GM19023 (cell line): ENCODE results near the gene NCK1.
A peak's percentile ranks its signal among the peaks of the same experiment; 100 is the strongest.
"Not testable (repeated sequence)": the region's sequence is repeated elsewhere in the genome, so short reads cannot be mapped to it uniquely, and the experiment has no call there.

ENCODE experiments used
- ATAC-seq: cut with Tn5 transposase; IDR thresholded peaks from one replicate; pipeline ENCODE4 v1.9.1; 2021; ENCODE audit warnings: mild to moderate bottlenecking, moderate library complexity; ENCODE audit not compliant: unreplicated experiment

NCK1 gene

DNA sequence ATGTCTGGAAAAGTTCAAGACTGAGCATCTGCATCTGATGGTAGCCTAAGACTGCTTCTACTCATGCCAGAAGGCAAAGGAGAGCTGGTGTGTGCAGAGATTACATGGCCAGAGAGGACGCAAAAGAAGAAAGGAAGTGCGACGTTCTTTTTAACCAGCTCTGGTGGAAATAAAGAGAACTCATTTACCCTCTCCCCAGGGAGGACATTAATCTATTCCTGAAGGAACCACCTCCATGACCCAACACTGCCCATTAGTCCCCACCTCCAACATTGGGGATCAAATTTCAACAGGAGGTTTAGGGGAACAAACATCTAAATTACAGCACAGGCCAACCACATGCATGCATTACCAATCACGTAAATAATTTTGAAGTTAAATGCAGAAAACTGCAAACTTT, 1.5 kb upstream of the NCK1 start:
- ATAC-seq, result no peak

DNA sequence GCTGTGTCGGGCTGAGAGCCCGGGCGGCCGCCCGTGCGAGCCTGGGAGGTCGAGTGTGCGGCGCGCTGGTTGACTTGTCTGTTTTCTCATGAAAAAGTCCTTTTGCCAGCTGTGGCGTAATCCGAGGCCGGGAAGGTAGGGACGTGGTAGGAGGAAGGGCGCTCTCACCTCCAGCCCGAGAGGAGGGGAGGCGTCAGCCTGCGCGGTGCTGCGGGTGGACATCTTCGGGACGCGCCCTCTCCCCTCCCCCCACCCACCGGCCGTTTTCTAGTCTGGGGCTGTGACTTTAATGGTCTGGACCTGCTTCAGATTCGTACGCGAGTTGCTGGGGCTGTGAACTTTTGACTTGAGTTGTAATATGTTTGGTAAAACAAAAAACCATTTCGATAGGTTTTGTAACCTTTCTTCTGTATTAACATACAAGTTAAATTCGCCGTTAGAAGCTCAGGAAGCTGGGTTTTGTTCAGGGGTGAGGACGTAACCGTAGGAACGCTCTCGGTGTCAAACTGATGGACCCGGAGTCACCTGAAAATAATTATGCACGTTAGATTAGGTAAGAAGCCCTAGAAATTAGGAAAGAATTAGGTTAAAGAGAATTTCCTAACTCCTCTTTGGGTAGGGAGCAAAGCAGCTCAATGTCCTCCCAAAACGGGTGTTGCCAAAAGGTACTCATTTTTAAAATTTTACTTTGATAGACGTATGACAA, 762 bp downstream of the NCK1 start:
- peak; percentile 23 for ATAC-seq

DNA sequence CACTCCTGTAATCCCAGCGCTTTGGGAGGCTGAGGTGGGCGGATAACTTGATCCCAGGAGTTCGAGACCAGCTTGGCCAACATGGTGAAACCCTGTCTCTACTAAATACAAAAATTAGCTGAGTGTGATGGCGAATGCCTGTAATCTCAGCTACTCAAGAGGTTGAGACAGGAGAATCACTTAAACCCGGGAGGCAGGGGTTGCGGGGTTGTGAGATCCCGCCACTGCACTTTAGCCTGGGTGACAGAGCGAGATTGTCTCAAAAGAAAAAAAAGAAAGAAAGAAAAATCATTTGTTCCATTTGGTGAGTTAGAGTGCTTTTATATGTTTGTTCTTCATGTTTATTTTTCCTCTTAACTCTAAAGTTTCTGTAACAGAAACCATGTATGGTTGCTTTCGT, 7.3 kb downstream of the NCK1 start:
- no peak for ATAC-seq

DNA sequence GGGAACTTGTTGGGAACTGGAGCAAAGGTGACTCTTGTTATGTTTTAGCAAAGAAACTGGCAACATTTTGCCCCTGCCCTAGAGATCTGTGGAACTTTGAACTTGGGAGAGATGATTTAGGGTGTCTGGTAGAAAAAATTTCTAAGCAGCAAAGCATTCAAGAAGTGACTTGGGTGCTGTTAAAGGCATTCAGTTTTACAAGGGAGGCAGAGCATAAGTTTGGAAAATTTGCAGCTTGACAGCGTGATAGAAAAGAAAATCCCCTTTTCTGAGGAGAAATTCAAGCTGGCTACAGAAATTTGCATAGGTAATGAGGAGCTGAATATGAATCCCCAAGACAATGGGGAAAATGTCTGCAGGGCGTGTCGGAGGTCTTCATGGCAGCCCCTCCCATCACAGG, 10.2 kb downstream of the NCK1 start:
- not testable (repeated sequence) for ATAC-seq

DNA sequence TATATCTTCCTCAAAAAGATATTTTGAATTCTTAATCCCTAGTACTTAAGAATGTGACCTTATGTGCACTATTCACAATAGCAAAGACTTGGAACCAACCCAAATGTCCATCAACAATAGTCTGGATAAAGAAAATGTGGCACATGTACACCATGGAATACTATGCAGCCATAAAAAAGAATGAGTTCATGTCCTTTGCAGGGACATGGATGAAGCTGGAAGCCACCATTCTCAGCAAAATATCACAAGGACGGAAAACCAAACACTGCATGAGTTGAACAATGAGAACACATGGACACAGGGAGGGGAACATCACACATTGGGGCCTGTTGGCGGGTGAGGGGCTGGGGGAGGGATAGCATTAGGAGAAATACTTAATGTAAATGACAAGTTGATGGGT, 17.5 kb downstream of the NCK1 start:
- not testable (repeated sequence) for ATAC-seq

DNA sequence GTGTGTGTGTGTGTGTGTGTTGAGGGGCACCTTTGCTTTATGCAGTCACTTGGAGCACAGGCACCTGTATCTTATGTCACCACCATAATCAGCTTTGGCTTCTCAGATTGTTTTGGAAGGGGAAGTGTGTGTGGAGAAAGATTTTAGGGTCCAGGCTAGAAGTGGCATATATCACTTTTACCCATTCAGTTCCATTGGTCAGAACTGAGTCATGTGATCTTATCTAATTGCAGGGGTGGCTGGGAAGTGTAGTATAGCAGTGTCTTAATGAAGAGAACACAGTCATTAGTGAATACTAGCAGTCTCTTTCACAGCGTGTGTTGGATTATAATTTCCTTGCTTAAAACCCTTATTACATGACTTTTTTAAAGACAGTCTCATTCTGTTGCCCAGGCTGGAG, 20.6 kb downstream of the NCK1 start:
- no peak for ATAC-seq

DNA sequence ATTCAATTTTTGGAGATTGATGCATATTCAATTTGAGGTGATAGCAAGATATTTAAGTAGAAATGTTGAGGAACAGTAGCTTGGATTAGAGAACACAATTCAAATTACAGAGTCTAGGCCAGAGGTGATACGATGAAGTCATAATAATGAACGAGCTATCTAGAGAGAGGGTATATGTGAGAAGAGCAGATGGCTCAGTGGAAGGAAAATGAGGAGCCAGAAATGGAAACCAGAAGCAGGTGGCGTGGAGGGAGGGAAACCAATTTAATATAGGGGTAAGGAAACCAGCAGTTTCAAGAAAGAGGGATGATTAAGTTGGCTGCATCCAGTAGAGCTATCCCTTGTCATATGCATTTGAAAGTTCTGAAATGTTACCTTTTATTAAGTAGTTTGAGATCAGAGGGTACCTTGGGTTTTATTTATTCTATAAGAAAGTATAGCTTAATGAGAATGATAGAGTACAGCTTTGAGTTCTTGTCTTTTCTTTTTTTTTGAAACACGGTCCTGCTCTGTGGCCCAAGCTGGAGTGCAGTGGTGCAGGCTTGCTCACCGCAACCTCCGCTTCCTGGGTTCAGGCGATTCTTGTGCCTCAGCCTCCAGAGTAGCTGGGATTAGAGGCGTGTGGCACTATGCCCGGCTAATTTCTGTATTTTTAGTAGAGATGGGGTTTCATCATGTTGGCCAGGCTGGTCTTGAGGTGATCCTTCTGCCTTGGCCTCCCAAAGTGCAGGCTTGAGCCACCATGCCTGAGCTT, 22.1 kb downstream of the NCK1 start:
- no peak for ATAC-seq

DNA sequence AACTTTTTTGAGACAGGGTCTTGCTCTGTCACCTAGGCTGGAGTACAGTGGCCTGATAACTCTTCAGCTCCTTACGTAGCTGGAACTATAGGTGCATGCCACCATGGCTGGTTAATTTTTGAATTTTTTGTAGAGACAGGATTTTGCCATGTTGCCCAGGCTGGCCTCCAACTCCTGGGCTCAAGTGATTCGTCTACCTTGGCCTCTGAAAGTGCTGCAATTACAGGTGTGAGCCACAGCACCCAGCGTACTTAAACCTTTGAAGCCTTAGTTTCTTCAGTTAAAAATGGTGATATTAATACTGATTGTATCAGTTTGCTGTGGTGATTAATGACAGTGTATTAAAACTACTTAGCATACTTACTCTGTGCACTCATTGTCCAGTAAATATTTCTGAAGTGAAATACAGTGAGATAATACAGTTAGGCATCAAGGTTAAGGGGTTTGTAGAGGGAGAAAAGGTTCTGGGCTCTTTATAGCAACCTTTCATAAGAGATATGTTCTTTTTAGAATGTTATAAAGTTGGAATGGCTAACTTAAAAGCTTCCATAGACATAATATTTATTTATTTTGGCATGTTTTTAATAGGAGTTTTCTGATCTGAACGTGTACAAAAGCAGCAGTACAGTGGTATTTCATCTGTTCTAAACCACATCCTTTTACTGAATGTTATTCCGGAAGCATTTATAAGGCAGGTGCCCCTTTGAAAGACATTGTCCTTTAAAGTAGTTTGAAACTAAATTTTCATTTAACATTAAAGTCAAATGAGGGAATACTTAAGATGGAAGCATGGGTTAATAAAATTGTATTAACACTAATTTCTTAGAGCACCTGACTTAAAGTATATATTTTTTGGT, 23.6 kb downstream of the NCK1 start:
- no peak for ATAC-seq

DNA sequence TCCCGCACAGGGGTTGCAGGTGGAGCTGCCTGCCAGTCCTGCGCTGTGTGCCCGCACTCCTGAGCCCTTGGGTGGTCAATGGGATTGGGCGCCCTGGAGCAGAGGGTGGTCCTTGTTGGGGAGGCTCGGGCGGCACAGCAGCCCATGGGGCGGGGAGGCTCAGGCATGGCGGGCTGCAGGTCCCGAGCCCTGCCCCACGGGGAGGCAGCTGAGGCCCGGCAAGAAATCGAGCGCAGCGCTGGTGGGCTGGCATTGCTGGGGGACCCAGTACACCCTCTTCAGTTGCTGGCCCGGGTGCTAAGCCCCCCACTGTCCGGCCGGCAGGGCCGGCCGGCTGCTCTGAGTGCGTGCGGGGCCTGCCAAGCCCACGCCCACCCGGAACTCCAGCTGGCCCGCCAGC, 27.9 kb downstream of the NCK1 start:
- no peak for ATAC-seq

DNA sequence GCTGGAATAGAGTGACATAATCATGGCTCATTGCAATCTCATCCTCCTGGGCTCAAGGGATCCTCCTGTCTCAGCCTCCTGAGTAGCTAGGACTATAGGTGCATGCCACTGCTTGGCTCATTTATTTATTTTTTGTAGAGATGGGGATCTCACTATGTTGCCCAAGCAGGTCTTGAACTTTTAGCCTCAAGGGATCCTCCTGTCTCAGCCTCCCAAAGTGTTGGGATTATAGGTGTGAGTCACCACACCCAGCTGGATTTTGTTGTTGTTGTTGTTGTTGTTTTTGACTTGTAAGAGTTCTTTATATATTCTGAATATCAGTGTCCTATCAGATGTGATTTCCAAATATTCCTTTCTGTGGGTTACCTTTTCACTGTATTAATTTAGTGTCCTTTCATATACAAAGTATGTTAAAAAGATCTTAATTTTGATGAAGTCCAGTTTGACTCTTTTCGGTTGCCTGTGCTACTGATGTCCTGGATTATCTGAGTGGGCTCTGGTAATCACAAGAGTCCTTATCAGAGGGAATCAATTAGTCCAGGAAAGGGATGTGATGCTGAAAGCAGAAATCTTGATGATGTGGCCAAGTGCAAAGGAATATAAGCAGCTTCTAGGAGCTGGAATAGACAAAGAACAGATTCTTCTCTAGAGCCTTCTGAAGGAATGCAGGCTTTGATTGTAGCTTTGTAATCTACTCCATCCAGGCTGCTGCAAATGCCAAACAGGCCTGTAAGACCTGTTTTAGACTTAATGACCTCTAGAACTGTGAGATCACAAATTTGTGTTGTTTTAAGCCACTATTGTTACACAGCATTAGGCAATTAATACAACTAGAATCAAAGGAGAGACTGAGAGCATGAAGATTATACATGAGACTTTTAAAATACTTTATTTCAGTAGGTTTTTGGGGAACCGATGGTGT, 30.2 kb downstream of the NCK1 start:
- no peak for ATAC-seq

DNA sequence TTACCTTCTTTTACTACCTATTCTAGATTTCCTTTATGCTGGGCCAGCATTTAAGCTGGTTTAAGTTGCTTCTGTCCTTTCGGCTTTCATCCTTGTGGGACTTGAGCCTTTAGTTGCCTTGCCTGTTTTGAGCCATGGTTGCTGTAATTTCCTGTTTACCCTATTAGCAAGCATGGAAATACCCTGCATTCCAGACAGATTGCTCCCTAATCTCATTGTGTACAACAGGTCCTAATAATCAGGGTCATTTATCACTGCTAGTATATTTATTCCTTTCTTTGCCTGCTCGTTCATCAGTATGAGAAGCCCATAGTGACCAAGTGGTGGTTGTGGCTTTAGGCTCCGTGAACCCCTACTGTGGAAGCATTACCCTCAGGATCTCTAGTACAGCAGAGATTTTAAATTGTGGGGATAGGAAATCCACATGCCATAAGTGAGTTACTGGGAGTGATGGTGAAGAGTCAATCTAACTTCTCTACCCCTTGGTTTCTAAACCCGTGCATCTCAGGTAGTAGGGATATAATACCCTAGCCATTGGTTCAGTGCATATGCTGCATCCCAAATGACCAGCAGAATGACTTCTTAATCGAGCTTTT, 31.9 kb downstream of the NCK1 start:
- no peak for ATAC-seq

DNA sequence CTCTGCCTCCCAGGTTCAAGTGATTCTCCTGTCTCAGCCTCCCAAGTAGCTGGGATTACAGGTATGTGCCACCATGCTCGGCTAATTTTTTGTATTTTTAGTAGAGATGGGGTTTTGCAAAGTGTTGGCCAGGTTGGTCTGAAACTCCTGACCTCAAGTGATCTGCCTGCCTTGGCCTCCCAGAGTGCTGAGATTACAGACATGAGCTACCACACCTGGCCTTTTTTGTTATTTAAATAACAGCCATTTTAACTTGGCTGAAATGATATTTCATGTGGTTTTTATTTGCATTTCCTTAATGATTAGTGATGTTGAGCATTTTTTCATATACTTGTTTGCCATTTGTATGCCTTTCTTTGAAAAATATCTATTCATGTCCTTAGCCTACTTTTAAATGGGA, 35.2 kb downstream of the NCK1 start:
- not testable (repeated sequence) for ATAC-seq

DNA sequence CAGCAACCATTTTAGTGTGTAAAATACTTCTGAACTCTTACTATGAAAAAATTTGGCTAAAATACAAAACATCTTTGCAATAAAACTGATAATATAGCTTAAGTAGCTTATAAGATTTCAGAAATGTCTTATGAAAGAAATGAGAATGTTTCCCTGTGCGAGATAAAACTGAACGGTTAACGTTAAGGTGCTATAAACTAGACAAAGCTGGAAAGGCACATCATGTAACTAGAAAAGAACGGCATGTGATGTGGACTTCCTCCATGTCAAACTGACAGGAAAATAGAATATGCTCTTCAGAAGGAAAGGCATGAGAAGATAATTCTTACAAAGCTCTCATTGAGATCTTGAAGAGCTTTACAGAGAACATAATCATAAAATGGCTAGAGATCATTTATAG, 36.5 kb downstream of the NCK1 start:
- no peak for ATAC-seq

DNA sequence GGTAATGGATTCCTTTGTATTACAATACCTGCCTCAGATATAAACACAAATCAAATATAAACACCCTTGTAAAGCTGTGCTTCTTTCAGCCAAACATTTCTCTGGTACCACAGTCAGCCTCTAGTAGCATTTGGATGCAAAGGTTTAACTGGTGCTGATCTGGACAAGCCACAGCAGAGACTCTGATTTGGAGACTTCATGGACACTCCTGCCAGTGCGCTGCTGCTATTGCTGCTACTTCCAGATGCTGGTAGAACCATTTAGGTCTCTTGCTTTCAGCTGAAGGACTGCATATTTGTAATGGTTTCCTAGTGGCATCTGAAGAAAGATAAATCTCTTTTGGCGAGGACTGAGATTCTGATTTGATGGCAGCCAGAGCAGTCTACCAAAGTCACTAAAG, 36.9 kb downstream of the NCK1 start:
- ATAC-seq, result no peak

DNA sequence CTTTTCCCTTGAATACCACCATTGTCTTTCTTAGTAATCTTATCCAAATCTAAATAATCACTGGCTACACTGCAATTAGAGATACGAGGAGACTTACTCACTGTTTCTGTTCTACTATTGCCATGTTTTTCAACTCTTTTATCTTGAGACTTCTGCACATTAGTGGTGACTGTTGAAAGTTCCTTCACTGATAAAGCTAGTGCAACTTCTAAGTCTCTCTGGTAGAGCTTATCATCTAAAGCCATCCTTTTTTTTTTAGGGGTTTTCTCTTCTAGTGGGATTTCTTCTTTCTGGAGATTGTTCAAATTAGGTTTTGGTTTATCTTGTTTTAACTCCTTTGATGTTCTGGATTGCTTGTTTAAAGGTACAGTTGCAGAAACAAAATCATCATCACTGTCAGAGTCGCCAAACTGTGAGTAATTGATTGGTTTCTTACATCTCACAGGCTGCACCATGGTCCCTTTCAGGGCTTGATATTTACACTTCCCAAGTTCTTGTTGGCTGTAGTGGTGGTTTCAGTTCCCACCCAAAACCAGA, 37.7 kb downstream of the NCK1 start:
- ATAC-seq, result no peak

DNA sequence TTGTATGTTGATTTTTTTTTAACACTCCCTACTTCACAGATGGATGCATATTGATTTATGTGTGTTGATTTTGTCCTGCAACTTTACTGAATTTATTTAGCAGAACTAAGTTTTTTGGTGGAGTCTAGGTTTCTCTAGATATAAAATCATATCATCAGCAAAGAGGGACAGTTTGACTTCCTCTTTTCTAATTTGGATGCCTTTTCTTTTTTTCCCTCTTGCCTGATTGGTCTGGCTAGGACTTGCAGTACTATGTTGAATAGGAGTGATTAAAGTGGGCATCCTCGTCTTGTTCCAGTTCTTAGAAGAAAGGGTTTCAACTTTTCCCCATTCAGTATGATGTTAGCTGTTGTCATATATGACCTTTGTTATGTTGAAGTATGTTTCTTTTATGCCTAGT, 38.7 kb downstream of the NCK1 start:
- ATAC-seq, result not testable (repeated sequence)

DNA sequence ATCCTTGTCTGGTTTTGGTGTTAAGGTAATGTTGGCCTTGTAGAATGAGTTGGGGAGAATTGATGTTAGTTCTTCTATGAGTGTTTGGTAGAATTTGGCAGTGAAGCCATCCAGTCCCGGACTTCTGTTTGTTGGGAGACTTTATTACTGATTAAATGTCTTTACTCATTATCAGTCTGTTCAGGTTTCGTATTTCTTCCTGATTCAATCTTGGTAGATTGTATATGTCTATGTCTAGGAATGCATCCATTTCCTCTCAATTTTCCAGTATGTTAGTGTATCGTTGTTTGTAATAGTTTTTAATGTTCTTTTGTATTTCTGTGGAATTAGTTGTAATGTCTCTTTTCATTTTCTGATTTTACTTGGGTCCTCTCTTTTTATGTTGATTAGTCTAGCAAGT, 39.4 kb downstream of the NCK1 start:
- no peak for ATAC-seq

DNA sequence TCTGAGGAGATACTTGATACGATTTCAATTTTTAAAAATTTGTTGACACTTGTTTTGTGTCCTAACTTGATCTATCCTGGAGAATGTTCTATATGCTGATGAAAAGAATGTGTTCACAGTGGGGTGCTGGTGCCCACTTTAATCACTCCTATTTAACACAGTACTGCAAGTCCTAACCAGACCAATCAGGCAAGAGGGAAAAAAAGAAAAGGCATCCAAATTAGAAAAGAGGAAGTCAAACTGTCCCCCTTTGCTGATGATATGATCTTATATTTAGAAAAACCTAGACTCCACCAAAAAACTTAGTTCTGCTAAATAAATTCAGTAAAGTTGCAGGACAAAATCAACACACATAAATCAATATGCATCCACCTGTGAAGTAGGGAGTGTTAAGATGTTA, 40.5 kb downstream of the NCK1 start:
- not testable (repeated sequence) for ATAC-seq

DNA sequence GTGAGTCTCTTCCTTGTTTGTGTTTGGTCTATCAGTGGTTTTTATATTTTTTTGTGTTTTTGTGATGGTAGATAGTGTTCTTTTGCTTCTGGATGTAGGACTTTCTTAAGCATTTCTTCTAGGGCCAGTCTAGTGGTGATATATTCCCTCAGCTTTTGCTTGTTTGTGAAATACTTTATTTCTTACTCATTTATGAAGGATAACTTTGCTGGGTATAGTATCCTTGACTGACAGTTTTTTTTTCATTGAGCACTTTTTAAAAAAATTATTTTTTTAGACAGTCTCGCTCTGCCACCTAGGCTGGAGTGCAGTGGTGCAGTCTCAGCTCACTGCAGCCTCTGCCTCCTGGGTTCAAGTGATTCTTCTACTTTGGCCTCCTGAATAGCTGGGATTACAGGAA, 41.9 kb downstream of the NCK1 start:
- no peak for ATAC-seq

DNA sequence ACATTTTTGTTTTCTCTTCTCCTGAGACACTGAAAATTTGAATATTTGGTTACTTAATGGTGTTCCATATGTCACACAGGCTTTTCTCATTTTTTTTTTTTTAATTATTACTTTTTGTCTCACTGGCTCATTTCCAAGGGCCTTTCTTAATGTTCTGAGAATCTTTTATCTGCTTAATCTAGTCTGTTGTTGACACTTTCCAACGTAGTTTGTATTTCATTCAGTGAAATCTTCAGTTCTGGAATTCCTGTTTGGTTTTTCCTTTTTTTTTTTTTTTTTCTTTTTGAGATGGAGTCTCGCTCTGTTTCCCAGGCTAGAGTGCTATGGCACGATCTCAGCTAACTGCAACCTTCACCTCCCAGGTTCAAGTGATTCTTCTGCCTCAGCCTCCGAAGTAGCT, 42.7 kb downstream of the NCK1 start:
- no peak for ATAC-seq
